NCI-H526 treated with DMSO at 0.1 percent for 48 hours (cell line): ENCODE measurements around the gene TMC3.
"Not testable (repeated sequence)": the region's sequence is repeated elsewhere in the genome, so short reads cannot be mapped to it uniquely, and the experiment has no call there.

ENCODE experiments used
- DNase-seq: peaks from one replicate; lab custom pipeline; 2025; lab: John Stamatoyannopoulos, UW

Gene TMC3

GRCh38 chr15:81346611-81347010, 27.4 kb downstream of the TMC3 start:
- no peak for DNase-seq

- no peak for DNase-seq
Observed at GRCh38 chr15:81343371-81343770, 30.6 kb downstream of the TMC3 start.

GRCh38 chr15:81341351-81341750, 32.7 kb downstream of the TMC3 start:
- DNase-seq = no peak

- DNase-seq = no peak
Observed at GRCh38 chr15:81339851-81340250, 34.2 kb downstream of the TMC3 start.

GRCh38 chr15:81339321-81339720, 34.7 kb downstream of the TMC3 start:
- DNase-seq = no peak

GRCh38 chr15:81338170-81339007, 35.6 kb downstream of the TMC3 start:
- no peak for DNase-seq

GRCh38 chr15:81337713-81338157, 36.3 kb downstream of the TMC3 start:
- DNase-seq = no peak

- no peak for DNase-seq
Observed at GRCh38 chr15:81337241-81337640, 36.8 kb downstream of the TMC3 start.

- DNase-seq = peak; percentile 29
Observed at GRCh38 chr15:81336568-81336967, 37.4 kb downstream of the TMC3 start.

- DNase-seq = no peak
Observed at GRCh38 chr15:81335631-81336030, 38.4 kb downstream of the TMC3 start.

GRCh38 chr15:81334768-81335435, 39.1 kb downstream of the TMC3 start:
- DNase-seq = no peak

GRCh38 chr15:81333363-81333762, 40.6 kb downstream of the TMC3 start:
- DNase-seq = no peak

- DNase-seq = no peak
Observed at GRCh38 chr15:81332326-81332725, 41.7 kb downstream of the TMC3 start.

- DNase-seq = no peak
Observed at GRCh38 chr15:81331600-81331999, 42.4 kb downstream of the TMC3 start.

GRCh38 chr15:81331141-81331540, 42.9 kb downstream of the TMC3 start:
- not testable (repeated sequence) for DNase-seq

- DNase-seq = no peak
Observed at GRCh38 chr15:81330366-81331090, 43.5 kb downstream of the TMC3 start.

- no peak for DNase-seq
Observed at GRCh38 chr15:81329446-81329845, 44.6 kb downstream of the TMC3 start.

GRCh38 chr15:81327516-81327915, 46.5 kb downstream of the TMC3 start:
- no peak for DNase-seq

- DNase-seq = no peak
Observed at GRCh38 chr15:81326466-81327212, 47.4 kb downstream of the TMC3 start.

- peak; percentile 95 for DNase-seq
Observed at GRCh38 chr15:81323944-81324881, 49.8 kb downstream of the TMC3 start, which contains the start of gene STARD5. STARD5 (minus strand) TSS chr15:81324141; CDS start chr15:81324099, 42 bp downstream.

GRCh38 chr15:81323559-81323943, 50.5 kb downstream of the TMC3 start:
- DNase-seq = no peak
